ENCODE measurements around the gene NPLOC4.
A peak's percentile ranks its signal among the peaks of the same experiment; 100 is the strongest.
"Not testable (repeated sequence)": the region's sequence is repeated elsewhere in the genome, so short reads cannot be mapped to it uniquely, and the experiment has no call there.

Gene NPLOC4

DNA sequence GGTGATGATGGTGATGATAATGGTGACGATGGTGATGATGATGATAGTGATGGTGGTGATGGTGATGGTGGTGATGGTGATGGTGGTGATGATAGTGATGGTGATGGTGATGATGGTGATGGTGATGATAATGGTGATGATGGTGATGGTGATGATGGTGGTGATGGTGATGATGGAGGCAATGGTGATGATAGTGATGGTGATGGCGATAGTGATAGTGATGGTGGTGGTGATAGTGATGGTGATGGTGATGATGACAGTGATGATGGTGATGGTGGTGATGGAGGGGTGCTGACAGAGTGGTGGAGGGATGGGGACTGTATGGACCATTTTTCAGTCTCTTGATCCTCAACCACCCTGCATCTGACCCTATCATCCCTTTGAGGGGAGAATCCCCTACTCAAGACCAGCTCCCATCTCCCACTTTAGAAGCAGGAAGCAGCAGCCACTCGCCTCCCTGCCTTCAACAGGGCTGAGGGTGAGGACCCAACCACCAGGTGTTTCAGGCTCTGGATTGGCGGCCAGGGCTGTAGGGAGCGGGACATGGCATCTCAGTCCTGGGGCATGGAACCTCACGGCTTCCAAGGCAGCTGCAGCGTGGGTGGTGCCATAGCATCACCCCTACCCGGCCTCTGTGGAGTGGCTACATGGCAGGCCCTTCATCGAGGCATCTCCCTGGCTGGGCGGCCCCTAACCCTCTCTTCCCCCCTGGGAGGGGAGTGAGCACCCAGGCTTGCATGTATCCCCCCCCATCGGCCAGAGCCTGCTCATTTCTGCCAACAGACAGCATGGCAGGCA lies 104.2 kb downstream of the NPLOC4 start:
- DNase-seq = no peak

DNA sequence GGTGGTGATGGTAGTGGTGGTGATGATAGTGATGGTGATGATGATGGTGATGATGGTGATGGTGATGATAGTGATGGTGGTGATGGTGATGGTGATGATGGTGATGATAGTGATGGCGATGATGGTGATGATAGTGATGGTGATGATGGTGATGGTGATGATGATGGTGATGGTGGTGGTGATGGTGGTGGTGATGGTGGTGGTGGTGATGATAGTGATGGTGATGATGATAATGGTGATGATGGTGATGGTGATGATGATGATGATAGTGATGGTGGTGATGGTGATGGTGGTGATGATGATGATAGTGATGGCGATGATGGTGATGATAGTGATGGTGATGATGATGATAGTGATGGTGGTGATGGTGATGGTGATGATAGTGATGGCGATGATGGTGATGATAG lies 104.9 kb downstream of the NPLOC4 start:
- DNase-seq = not testable (repeated sequence)

DNA sequence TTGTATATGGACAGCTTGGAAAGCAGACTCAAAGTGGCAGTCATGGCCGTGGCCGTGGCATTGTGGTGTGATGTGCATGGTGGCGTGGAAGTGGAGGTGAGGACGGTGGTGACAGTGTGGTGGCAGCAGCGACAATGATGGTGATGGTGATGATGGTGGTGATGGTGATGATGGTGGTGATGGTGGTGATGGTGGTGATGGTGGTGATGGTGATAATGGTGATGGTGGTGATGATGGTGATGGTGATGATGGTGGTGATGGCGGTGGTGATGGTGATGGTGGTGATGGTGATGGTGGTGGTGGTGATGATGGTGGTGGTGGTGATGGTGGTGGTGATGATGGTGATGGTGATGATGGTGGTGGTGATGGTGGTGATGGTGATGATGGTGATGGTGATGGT lies 105.9 kb downstream of the NPLOC4 start:
- DNase-seq = not testable (repeated sequence)

DNA sequence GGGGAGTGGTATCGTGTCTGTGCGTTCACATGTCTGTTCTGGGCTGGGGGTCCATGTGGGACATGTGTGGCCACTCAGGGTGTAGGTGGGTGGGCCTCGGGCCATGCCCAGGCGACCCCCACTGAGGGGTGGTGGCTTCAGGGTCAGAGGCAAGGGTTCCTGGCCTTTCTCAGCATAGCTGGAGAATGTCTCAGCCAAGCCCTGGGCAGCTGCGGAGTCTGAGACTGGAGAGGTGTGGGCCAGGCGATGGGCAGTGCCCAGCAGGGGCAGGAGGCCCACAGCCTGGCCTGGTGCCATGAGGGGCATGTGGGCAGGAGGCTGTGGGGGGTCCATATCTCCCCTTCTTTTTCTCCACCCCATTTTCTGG lies 107.5 kb downstream of the NPLOC4 start:
- no peak for DNase-seq

DNA sequence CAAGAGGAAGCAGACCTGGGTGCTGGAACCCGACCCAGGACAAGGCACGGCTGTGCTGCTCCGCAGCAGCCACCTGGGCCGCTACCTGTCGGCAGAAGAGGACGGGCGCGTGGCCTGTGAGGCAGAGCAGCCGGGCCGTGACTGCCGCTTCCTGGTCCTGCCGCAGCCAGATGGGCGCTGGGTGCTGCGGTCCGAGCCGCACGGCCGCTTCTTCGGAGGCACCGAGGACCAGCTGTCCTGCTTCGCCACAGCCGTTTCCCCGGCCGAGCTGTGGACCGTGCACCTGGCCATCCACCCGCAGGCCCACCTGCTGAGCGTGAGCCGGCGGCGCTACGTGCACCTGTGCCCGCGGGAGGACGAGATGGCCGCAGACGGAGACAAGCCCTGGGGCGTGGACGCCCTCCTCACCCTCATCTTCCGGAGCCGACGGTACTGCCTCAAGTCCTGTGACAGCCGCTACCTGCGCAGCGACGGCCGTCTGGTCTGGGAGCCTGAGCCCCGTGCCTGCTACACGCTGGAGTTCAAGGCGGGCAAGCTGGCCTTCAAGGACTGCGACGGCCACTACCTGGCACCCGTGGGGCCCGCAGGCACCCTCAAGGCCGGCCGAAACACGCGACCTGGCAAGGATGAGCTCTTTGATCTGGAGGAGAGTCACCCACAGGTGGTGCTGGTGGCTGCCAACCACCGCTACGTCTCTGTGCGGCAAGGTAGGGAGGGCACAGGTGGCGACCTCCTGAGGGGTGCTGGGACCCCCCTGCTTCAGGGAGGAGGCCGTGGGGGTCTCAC lies 108.1 kb downstream of the NPLOC4 start:
- peak; percentile 61 to 78 (median 70) for DNase-seq

DNA sequence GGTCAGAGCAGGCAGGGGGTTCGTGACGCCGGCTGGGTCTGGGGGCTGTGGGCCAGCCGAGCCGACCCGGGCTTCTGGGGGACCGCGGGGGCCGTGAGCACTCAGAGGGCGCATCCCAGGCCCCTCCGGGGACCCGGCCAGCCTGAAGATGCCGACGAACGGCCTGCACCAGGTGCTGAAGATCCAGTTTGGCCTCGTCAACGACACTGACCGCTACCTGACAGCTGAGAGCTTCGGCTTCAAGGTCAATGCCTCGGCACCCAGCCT lies 108.6 kb downstream of the NPLOC4 start:
- DNase-seq = no peak

DNA sequence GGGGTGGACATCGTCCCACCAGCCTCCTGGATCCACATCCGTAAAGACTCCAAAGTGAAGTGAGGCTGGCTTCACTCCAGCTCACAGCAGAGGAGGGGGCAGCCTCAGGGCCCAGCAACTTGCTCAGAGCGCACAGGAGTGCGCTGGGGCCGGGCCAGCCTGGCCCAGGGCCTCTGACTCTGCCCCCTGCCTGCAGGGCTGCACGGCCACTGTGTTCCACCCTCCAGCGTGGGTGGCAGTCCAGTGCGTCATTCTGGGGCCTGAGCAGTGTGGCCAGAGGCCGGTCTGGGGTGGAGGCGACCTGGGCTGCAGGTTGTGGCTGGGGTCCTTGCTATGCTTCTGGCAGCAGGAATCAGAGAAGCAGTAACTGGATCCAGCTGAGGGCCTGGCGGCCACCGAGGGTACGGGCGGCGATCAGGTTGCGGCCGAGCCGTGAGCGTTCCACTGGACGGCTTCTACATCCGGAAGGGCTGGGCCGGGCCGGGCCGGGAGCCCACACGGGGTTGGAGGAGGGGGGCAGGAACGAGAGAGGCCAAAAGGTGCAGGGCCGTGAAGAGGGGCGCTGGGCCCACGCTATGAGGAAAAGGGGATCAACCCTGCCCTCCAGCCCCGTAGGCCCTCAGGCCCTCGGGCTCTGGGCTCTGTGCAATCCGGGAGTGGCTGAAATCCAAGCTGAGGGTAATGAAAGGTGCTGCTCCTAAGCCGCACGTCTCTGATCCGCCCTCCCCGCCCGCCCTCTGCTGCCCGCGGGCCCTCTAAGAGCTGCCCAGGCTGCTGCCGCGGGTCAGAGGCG lies 109.1 kb downstream of the NPLOC4 start, which contains the start of gene FSCN2:
Gene FSCN2, plus strand, starts transcription at position 787 of the 793 bp plus-strand sequence. CDS start 155 bp downstream, outside the sequence.
- DNase-seq = peak in 2 of 3 experiments; percentile 46 to 47

DNA sequence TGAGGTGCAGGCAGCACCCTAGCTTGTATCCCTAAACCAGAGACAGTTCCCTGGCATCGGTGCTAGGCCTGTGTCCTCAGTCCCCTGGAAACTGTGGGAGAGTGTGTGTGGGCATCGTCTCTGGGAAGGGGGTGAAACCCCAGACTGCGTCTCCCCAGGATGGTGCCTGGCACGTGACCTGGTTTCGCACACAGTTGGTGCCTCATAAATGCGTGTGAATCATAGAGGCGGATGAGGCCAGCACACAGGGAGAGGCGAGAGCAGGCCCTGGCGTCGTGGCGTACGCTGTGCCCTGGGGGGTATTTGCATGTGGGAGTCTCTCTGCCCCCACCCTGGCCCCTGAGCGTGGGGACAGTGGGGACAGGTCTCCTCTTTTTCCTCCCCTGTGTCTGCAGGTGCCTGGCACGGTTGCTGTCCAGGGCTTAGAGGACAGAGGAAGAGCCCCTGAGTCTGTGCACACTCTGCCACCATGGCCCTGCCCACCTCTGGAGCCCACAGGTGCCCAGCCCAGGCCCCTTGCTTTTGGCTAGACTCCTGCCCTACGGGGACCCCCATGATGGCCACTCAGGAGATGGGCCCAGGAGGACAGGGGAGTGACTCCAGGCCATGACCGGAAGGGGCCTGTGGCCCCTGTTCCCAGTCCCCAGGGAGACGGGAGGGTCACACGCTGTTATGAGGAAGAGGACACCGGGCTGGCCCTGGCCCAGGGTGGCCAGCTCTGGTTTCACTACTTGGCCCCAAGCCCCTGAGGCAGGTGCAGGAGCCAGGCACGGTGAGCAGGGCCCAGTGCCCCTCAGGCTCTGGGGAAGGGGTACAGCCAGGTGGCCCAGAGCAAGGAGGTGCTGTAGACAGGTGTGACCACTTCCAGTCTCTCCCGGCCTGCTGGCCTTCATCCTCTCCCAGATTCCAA lies 110.0 kb downstream of the NPLOC4 start:
- no peak for DNase-seq

DNA sequence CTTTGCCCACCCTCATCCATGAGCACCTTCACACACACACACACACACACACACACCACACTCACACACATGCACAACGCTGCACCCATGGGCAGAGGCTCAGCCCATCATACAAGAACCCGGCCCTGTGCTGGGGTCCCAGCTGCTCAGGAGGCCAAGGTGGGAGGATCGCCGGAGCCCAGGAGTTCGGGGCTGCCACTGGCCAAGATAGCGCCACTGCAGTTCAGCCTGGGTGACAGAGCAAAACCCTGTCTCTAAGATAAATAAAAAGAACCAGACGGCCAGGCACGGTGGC lies 112.1 kb downstream of the NPLOC4 start:
- DNase-seq = no peak

DNA sequence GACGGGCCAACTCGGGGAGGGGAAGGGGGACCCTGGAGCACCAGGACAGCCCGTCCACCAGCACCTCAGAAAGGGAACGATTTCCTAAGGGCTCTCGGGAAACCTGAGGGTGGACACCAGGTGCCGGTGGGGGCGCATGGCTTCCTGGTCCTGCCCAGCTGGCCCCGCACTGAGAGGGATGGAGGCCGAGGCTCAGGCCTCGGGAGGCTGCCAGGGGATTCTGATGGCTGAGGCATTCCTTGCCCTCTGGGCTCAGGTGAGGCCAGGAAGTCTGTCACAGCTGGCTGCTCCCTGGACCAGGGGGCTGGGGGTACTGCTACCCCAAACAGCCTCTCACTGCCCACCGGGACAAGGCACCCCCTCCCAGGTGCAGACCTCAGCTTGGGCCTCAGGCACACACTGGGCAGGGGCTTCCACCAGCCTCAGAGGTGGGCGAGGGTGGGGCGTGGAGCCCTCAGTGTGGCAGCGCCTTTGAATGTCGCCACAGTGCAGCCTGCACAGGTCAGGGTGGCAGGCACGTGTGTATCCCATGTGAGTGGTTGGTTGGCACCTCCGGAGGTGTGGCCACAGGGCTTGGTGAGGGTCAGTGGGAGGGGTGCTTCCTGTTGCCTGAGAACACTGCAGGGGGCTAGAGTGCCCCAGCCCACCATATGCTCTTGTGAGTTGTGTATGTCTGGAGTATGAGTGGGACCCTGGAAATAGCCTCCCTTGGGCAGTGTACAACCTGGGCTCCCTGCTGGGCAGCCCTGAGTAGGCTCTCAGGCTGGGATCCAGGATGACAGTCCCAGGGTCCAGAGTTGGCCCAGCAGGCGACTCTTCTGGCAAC lies 112.7 kb downstream of the NPLOC4 start:
- DNase-seq = peak in 2 of 3 experiments; percentile 33 to 70

DNA sequence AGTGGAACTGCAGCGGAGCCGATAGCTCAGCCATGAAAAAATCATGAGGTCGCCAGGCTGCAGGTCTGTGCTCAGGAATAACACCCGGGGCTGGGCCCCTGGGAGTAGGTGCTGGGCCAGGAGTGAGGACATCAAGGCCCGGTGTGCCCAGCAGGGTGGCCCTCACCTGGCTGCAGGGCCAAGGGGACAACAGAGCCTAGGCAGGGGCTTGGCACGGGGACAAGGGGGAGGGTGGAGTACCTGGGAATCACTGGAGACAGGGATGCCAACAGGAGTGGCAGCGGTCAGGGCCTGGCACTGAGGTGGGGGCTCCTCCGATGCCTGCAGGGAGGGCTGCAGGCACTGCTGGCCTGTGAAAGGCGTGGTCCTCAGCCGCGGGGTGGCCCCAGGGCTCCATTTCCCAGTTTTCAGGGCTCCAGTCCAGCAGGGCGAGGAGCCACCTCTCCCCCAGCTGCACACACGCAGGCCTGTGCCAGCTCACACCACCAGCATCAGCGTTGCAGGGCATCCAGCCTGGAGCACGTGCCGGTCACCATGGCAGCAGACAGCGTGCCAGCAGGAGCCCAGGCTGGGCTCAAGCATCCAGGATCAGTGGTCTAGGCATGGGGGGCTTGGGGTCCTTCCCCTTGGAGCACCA lies 113.4 kb downstream of the NPLOC4 start:
- peak in 2 of 3 experiments; percentile 70 to 84 for DNase-seq

DNA sequence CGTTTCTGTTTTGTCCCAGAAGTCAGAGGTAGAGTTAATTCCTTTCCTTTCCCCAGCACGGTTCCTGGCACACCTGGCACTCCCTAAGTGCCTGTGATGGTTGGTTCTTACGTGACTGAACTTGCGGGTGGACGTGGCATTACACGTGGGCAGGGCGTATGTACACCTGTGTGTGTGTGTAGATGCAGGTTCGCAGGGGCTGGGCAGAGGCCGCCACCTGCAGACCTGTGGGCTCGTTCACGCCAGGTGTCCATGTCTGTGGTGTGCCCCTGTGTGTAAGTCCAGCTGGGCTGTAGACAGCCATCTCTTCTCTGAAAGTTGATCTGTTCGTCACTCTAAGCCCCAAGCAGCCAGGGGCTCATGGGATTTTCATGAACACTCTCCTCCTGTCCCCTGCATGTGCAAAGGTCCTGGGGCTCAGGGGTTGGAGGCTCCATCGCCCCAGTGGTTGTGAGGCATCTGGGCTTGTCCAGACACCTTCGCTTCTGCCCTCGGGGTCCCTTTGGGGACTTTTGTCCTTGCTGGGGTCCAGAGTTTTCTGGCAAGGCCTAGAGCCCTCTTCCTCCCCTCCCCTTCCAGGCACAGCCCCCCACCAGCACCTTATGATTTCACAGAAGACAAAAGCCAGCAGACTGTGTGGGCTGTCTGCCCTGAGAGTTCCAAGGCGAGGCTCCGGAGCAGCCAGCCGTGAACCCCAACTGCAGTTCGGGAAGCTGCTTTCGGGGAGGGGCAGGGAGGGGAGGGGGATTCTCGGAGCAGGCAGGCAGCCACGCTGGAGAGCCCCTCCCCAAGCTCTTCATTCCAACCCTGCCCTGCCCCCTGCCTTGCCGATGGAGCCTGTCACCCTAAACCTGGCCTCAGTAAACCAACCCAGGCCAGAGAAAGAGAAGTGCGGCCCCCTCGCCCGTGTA lies 114.2 kb downstream of the NPLOC4 start:
- DNase-seq = no peak

DNA sequence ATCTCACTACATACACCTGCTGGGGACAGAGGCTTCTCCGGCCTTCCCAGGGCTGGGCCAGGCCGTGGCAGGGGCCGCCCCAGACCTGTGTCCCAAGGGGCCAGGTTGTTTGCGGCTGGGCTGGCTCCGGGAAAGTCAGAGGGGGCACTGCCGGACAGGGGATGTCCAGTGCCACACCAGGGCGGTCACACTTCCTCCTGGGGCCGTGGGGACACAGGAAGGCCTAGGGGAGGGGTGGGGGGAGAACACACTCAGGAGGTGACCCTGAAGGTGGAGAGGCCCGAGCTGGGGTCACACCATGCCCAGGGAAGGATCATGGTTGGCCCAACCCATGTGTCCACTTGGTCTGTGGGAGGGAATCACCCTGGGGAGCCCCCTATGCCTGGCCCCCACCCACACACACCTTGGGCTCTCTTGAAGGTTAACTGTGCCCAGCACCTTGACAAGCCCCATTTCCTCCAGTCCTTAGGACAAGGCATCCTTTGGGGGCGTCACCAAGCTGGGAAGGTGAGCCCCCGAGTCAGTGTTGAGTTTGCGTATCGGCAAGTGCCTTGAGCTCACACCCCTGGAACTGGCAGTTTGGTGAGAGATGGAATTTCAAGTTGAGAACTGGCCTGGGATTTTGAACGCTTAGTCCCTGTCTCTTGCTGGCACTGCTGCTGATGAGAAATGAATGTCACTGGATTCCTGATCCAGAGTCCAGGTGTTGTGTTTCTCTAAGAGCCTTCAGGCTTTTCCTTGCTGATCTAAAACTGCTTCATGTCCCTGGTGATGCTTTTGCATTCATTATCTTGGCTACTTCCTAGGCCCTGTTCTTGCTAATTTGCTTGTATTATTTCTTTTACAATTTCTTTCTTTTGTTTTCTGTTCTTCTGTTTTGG lies 116.7 kb downstream of the NPLOC4 start:
- DNase-seq = peak in 1 of 3 experiments; percentile 11

DNA sequence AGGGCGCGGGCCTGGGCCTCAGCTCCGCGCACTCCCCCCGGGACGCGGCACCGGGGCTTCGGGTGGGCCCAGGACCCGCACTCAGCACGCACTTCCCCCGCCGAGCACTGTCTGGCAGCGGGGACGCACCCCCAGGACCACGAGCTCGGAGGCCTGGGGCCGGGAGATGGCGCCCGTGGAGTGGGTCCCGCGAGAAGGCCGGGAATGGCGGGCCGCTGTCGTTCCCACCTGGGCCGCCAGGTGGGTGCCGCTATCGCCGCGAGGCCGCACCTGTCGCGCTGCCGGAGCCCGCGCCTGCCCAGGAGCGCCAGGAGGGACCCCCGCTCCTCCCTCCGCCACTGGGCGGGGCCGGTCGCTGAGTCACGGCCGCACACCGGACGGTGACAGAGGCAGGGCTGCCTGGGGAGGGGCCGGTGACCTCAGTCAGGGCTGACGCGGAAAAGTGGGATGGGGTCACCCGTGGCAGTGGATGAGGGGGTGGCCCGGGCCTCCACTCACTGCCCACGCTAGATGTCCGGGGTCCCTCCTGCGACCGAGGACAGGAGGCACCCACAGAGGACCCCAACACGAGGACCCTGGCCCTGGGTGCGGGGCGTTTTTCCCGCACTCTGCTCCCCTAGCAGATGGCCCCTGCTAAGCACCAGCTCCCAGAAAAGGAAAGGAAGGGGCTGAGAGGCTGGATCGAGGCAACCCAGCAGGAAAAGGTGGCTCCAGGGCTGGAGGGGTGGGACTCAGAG lies 117.5 kb downstream of the NPLOC4 start:
- peak; percentile 57 to 73 (median 65) for DNase-seq

DNA sequence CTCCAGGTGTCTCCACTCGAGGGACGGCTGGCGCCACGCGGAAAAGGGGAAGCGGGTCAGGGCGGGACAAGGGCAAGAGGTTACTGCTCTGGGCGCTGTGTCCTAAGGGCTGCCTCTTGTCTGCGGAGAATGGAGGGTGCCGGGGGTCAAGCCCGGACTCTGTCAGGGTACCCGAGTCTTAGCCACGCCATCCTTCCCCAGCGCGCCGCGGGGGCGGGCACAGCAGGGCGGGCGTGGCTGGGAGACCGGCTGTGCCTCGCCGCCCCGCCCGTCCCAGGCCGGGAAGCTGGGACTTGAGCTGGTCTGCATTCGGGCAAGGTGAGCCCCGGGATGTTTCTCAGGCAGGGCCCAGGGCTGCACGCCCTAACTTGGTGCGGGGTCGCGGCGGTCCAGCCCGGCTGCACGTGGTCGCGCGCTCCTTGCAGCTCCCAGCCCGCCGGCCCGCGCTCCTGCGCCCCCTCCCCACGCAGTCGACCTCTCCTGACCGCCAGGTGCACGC lies 118.1 kb downstream of the NPLOC4 start:
- peak; percentile 33 to 49 (median 47) for DNase-seq

DNA sequence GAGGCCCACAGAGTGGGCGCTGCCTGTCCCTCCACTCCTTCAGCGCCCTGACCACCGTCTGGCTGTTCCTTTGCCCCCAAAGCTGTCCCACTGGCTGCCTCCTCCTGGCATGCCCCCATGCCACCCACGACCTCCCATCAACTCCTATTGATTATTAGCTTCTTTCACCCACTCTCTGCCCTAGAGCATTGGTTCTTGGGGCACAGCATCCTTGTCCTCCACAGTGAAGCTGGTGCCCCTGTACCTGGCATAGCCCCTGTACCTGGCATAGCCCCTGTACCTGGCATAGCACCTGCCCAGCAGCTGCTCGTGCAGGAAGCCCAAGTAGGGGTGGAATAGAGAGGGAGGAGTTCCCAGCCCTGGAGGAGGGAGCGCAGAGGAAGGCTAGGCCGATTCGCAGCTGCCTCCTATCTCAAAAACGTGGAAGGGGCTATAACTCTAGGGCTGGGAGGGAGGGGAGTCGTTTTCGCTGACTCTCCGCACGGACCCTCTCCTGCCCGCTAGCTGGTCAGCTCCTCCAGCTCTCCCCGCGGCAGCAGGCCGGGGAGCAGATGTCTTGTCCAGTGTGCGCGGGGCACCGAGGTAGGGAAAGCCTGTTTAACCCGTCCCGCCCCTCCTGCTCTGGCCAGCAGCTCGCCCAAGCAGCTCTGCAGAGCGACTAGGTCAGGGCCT lies 118.7 kb downstream of the NPLOC4 start:
- DNase-seq = peak in 2 of 3 experiments; percentile 47 to 55
